ENCODE measurements around the gene ZNF487.
A peak's percentile ranks its signal among the peaks of the same experiment; 100 is the strongest.
"Not testable (repeated sequence)": the region's sequence is repeated elsewhere in the genome, so short reads cannot be mapped to it uniquely, and the experiment has no call there.

ZNF487 gene

GRCh38 chr10:43436291-43437140 is at the start of gene ZNF487:
ZNF487 (plus strand) TSS chr10:43437111; CDS start chr10:43475814, 38,703 bp downstream.
- FAIRE-seq: no peak

- no peak for FAIRE-seq
Observed at GRCh38 chr10:43387678-43388032, 49.3 kb upstream of the ZNF487 start.

GRCh38 chr10:43389867-43390266 is 47.0 kb upstream of the ZNF487 start:
- no peak for FAIRE-seq

GRCh38 chr10:43390333-43390732 is 46.6 kb upstream of the ZNF487 start:
- FAIRE-seq: no peak

- peak; percentile 8 for FAIRE-seq
Observed at GRCh38 chr10:43390759-43391158, 46.2 kb upstream of the ZNF487 start.

GRCh38 chr10:43391496-43391895 is 45.4 kb upstream of the ZNF487 start:
- no peak for FAIRE-seq

- FAIRE-seq: no peak
Observed at GRCh38 chr10:43392748-43393147, 44.2 kb upstream of the ZNF487 start.

GRCh38 chr10:43393186-43393585 is 43.7 kb upstream of the ZNF487 start:
- not testable (repeated sequence) for FAIRE-seq

GRCh38 chr10:43393606-43394360 is 43.1 kb upstream of the ZNF487 start:
- FAIRE-seq: no peak

- no peak for FAIRE-seq
Observed at GRCh38 chr10:43394868-43395267, 42.0 kb upstream of the ZNF487 start.

GRCh38 chr10:43395571-43396060 is 41.3 kb upstream of the ZNF487 start:
- FAIRE-seq: no peak

GRCh38 chr10:43396061-43396927 is 40.6 kb upstream of the ZNF487 start:
- FAIRE-seq: no peak

- peak; percentile 72 for FAIRE-seq
Observed at GRCh38 chr10:43396928-43397624, 39.8 kb upstream of the ZNF487 start.

GRCh38 chr10:43398939-43399319 is 38.0 kb upstream of the ZNF487 start:
- no peak for FAIRE-seq

- no peak for FAIRE-seq
Observed at GRCh38 chr10:43399320-43400310, 37.3 kb upstream of the ZNF487 start.

GRCh38 chr10:43401627-43402026 is 35.3 kb upstream of the ZNF487 start:
- no peak for FAIRE-seq

GRCh38 chr10:43402176-43402575 is 34.7 kb upstream of the ZNF487 start:
- no peak for FAIRE-seq

GRCh38 chr10:43402880-43403452 is 33.9 kb upstream of the ZNF487 start:
- no peak for FAIRE-seq

- no peak for FAIRE-seq
Observed at GRCh38 chr10:43403911-43404703, 32.8 kb upstream of the ZNF487 start.

GRCh38 chr10:43404704-43405084 is 32.2 kb upstream of the ZNF487 start:
- FAIRE-seq: no peak

Measured in G401.6 (cell line).